Measurements from ENCODE around the gene RABGAP1L. TPM values are rescaled to one million over a fixed set of nuclear protein-coding genes. Genes with fewer than 3 reads are reported as not detected.
A peak's percentile ranks its signal among the peaks of the same experiment; 100 is the strongest.

The RABGAP1L gene
- total RNA-seq, 4 donors from 2014 or later, result 170 to 282 (median 182) TPM

DNA sequence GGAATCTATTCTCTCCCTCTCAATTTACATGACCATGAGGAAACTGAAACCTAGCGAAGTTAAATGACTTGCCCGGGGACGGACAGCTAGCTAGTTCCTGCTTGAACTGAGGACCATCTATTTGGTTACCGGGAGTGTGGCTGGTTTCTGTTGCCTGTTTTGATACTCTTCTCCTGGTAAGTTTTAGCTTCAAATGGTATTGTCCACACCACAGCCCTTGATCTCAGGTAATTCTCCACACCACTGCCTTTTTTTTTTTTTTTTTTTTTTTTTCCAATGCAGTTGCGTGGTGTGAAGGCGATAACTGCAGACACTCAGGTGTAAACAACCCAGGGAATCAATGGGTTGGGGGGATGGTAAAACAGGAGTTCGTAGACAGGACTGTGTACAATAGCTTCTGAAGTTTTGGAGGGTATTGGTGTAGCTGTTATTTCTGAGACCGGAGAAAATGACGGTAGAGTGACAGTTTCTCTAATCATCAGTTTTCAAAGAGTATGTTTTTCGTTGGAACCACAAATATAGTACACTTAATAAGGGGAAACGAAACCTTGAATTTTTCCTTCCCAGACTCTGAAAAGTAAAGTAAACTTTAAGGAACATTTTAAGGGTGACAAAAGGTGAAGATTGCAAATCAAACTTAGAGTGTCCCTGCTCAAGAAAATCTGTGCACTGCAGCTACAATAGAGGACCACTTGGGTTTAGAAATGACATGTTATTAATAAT lies 715.2 kb downstream of the RABGAP1L start:
- H3K4me1 ChIP-seq, result no peaks in the 10 kb centered on the region
- TF ChIP-seq, protein P1, sequence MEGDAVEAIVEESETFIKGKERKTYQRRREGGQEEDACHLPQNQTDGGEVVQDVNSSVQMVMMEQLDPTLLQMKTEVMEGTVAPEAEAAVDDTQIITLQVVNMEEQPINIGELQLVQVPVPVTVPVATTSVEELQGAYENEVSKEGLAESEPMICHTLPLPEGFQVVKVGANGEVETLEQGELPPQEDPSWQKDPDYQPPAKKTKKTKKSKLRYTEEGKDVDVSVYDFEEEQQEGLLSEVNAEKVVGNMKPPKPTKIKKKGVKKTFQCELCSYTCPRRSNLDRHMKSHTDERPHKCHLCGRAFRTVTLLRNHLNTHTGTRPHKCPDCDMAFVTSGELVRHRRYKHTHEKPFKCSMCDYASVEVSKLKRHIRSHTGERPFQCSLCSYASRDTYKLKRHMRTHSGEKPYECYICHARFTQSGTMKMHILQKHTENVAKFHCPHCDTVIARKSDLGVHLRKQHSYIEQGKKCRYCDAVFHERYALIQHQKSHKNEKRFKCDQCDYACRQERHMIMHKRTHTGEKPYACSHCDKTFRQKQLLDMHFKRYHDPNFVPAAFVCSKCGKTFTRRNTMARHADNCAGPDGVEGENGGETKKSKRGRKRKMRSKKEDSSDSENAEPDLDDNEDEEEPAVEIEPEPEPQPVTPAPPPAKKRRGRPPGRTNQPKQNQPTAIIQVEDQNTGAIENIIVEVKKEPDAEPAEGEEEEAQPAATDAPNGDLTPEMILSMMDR (IDR thresholded peaks at IDR 0.05), result no peak
- no peak for TF ChIP-seq POLR2A (IDR thresholded peaks at IDR 0.05)
- H3K4me3 ChIP-seq, result peak overlapping the region; percentile 15 to 41 (median 32)
- H3K27ac ChIP-seq, result peak overlapping the region in 3 of 4 donors; percentile 3 to 50 (median 44)
- H3K27me3 ChIP-seq, result no peaks in the 10 kb centered on the region
- no peaks in the 10 kb centered on the region for H3K9me3 ChIP-seq
- DNase-seq, result peak in 2 of 3 donors; percentile 44 to 70
- no peaks in the 10 kb centered on the region for H3K36me3 ChIP-seq

DNA sequence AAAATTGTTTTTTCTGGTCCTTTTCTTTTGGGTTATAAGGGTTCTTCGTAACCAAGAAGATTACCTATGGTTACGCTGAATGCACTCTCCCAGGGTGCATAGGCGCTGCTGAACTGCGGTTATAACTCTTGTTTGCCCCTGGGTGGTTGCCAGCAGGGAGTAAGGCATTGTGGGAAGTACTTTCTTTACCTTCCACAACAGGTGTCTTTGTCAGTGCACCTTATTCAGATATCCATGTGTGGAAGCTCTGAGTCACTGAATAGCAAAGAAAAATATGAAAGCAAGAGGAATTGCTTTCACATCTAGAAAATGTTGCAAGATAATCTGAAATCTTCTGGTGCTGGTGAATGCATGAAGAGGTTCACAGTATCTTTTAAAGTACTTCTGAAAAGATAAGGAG lies 716.0 kb downstream of the RABGAP1L start:
- H3K27ac ChIP-seq, result peak overlapping the region in 3 of 4 donors; percentile 30 to 73 (median 48)
- TF ChIP-seq POLR2A (IDR thresholded peaks at IDR 0.05), result peak in 1 of 2 donors; percentile 28
- TF ChIP-seq, protein P1 (IDR thresholded peaks at IDR 0.05), result no peak
- peak overlapping the region in 2 of 4 donors; percentile 39 to 41 for H3K4me3 ChIP-seq
- DNase-seq, result peak; percentile 54 to 86 (median 73)
- no peaks in the 10 kb centered on the region for H3K4me1 ChIP-seq
- no peaks in the 10 kb centered on the region for H3K27me3 ChIP-seq
- peaks cover 0 to 4% (median 0%) of the 10 kb centered on the region in 3 donors for H3K36me3 ChIP-seq
- no peaks in the 10 kb centered on the region for H3K9me3 ChIP-seq

DNA sequence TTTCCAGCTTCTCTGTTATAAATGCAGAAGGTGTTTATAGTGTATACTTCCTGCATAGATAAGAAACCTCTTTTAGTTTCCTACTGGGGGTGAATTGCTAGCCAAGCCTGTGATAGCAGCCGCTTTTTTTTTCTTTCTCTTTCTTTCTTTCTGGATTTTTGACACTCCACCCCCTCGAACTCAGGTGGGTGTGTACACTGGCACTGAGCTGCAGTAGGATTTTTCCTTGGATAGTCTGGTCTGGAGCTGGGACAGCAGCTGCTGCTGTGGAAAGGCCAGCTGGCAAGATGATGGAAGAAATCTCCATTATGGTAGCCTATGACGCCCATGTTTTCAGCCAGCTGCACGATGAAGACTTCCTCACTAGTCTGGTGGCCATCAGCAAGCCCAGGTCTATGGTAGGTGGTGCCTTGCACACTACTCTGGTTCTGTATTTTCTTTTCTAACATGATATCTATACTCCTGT lies 717.9 kb downstream of the RABGAP1L start:
- TF ChIP-seq, protein P1 (IDR thresholded peaks at IDR 0.05), result no peak
- no peak for TF ChIP-seq POLR2A (IDR thresholded peaks at IDR 0.05)
- Histone ChIP-seq H3K4me3 (peak overlapping the region in 3 of 4 donors; percentile 7 to 41 (median 28)), H3K27me3 (no peaks in the 10 kb centered on the region), H3K4me1 (no peaks in the 10 kb centered on the region), H3K36me3 (peaks cover 0 to 9% (median 0%) of the 10 kb centered on the region in 3 donors), H3K27ac (peak overlapping the region in 3 of 4 donors; percentile 29 to 53 (median 33)), H3K9me3 (no peaks in the 10 kb centered on the region)
- peak in 2 of 3 donors; percentile 55 to 63 for DNase-seq

DNA sequence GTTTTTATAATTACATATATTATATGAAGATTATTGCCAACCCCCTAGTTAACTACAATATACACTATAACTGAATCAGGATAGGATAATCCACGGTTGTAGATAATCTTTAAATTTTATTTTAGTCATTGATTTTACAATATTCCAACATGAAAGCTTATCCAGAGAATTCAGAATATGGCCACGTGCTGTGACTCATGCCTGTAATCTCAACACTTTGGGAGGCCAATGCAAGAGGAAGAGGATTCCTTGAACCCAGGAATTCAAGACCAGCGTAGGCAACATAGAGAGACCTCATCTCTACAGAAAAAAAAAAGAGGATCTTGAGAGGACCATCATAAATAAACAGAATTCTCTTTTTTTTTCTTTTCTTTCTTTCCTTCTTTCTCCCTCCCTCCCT lies 720.9 kb downstream of the RABGAP1L start:
- DNase-seq, result no peak
- Histone ChIP-seq H3K9me3 (no peaks in the 10 kb centered on the region), H3K4me1 (peaks cover 0 to 11% (median 0%) of the 10 kb centered on the region in 4 donors), H3K27me3 (no peaks in the 10 kb centered on the region), H3K27ac (no peak overlapping the region), H3K4me3 (no peak overlapping the region), H3K36me3 (peaks cover 0 to 9% (median 0%) of the 10 kb centered on the region in 3 donors)
- no peak for TF ChIP-seq POLR2A (IDR thresholded peaks at IDR 0.05)
- TF ChIP-seq, protein P1 (IDR thresholded peaks at IDR 0.05), result no peak

DNA sequence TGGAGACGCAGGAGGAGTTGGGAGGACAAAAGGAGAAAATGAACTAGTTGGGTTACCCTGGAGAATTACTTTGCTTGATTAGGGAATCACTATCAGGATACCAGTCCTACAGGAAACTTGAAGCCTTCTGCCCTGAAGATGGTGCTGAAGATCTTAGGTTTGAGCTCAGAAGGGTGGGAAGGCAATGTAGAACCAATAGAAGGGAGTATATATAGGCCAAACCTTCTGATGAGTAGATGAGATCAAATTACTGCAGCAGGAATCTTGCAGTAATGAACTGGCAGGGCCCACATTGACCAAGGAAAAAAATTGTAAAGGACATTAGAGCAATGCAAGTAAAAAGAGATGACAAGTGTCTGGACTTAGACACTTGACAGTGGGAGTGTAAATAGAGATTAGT lies 724.1 kb downstream of the RABGAP1L start:
- no peak for DNase-seq
- Histone ChIP-seq H3K4me1 (peaks cover 0 to 11% (median 0%) of the 10 kb centered on the region in 4 donors), H3K4me3 (no peak overlapping the region), H3K27me3 (no peaks in the 10 kb centered on the region), H3K36me3 (peaks cover 0 to 15% (median 0%) of the 10 kb centered on the region in 3 donors), H3K27ac (no peak overlapping the region), H3K9me3 (no peaks in the 10 kb centered on the region)
- TF ChIP-seq POLR2A (IDR thresholded peaks at IDR 0.05), result no peak
- TF ChIP-seq, protein P1 (IDR thresholded peaks at IDR 0.05), result peak in 2 of 6 experiments; percentile 10 to 30

Data from Peyer's patch (tissue), 4 donors.